Measurements from ENCODE around the gene LRRN2. TPM values are rescaled to one million over a fixed set of nuclear protein-coding genes. Genes with fewer than 3 reads are reported as not detected.

LRRN2 gene
- polyA plus RNA-seq, 2 of the 4 experiments (the other 2 are of a cell fraction): 3.6 to 6.6 TPM

GRCh38 chr1:204677864-204678263, 7.7 kb downstream of the LRRN2 start:
- Histone ChIP-seq H3K4me1 (no peaks in the 10 kb centered on the region), H3K9me3 (no peaks in the 10 kb centered on the region), H3K27ac (no peak overlapping the region), H3K4me2 (no peak overlapping the region), H3K4me3 (no peak overlapping the region)
- DNase-seq (ENCODE audit: low read depth in 1 of 2, low spot score in 1 of 2) (no peak), FAIRE-seq (no peak), ATAC-seq (no peak)
- ChIA-PET CTCF (interaction anchor here (0.6 to 2.3 kb wide), 7 partner anchors 10 to 129 kb away, joined by 3 to 9 read pairs (median 3); no protein-coding TSS in a partner anchor), POLR2A (no interaction called here)
- TF ChIP-seq RARB (CRISPR knock-in tag; IDR thresholded peaks at IDR 0.05) (no peak), MAX (IDR thresholded peaks at IDR 0.05) (no peak)
- WGBS (ENCODE audit: missing lambda C conversion rate): 70% methylated on average over 9 of the region's 9 CpGs

- TF ChIP-seq HDAC2 (IDR thresholded peaks at IDR 0.05) (no peak), JUNB (IDR thresholded peaks at IDR 0.05) (no peak), ZC3H11A (IDR thresholded peaks at IDR 0.05) (no peak), SMC3 (IDR thresholded peaks at IDR 0.05) (no peak), TP53 (CRISPR knock-in tag; IDR thresholded peaks at IDR 0.05) (no peak), KDM1A (IDR thresholded peaks at IDR 0.05; ENCODE audit: low read depth) (no peak), JUN (IDR thresholded peaks at IDR 0.05) (no peak), ZNF302 (CRISPR knock-in tag; IDR thresholded peaks at IDR 0.05) (no peak), EP300 (IDR thresholded peaks at IDR 0.05) (no peak), MAFK (IDR thresholded peaks at IDR 0.05; ENCODE audit: partially characterized antibody) (no peak), RARB (CRISPR knock-in tag; IDR thresholded peaks at IDR 0.05) (no peak), BHLHE40 (IDR thresholded peaks at IDR 0.05; ENCODE audit: low read depth, low read length) (no peak), USF2 (IDR thresholded peaks at IDR 0.05) (no peak), SREBF2 (IDR thresholded peaks at IDR 0.05) (no peak), CBX8 (IDR thresholded peaks at IDR 0.05) (no peak), HES2 (IDR thresholded peaks at IDR 0.05) (no peak), RNF2 (IDR thresholded peaks at IDR 0.05; ENCODE audit: borderline replicate concordance, low read depth) (no peak), RCOR1 (IDR thresholded peaks at IDR 0.05; ENCODE audit: low read depth, low read length) (no peak)
- Histone ChIP-seq H3K9me3 (no peaks in the 10 kb centered on the region), H3K4me3 (no peak overlapping the region), H3K4me1 (peaks cover under 1% of the 10 kb centered on the region; the same call in 2 of the 3 replicates), H3K4me2 (no peak overlapping the region), H3K27ac (no peak overlapping the region)
- POLR2A ChIA-PET: no interaction called here
- DNase-seq (ENCODE audit: low read depth in 1 of 2, low spot score in 1 of 2): no peak
- CTCF ChIA-PET: interaction anchor here (0.7 to 2.6 kb wide), 8 partner anchors 9 to 168 kb away, joined by 3 to 10 read pairs (median 5); partner anchors contain the start of gene LRRN2
- 94% methylated on average over 2 of the region's 2 CpGs for WGBS (ENCODE audit: missing lambda C conversion rate)
- no peak for ATAC-seq
- FAIRE-seq: no peak
Measured at GRCh38 chr1:204676043-204676442, 9.5 kb downstream of the LRRN2 start.

- TF ChIP-seq HES2 (IDR thresholded peaks at IDR 0.05): no peak
- TF ChIP-seq NFE2L2 (conservative IDR thresholded peaks at IDR 0.05; ENCODE audit: low read length): no peak
- TF ChIP-seq BHLHE40 (IDR thresholded peaks at IDR 0.05; ENCODE audit: low read depth, low read length): no peak
- TF ChIP-seq EHF (CRISPR knock-in tag; IDR thresholded peaks at IDR 0.05): no peak
- no peak for TF ChIP-seq PBX3 (IDR thresholded peaks at IDR 0.05)
- DNase-seq (ENCODE audit: low read depth in 1 of 2, low spot score in 1 of 2) (no peak), FAIRE-seq (no peak), ATAC-seq (no peak)
- H3K4me1 ChIP-seq: peaks cover 11% of the 10 kb centered on the region
- no peak overlapping the region for H3K4me3 ChIP-seq
- no peak overlapping the region for H3K4me2 ChIP-seq
- ChIA-PET CTCF (interaction anchor here (0.8 to 3.3 kb wide), 9 partner anchors 18 to 133 kb away, joined by 3 to 15 read pairs (median 3); no protein-coding TSS in a partner anchor), POLR2A (no interaction called here)
- H3K27ac ChIP-seq: no peak overlapping the region
- WGBS (ENCODE audit: missing lambda C conversion rate): 82% methylated on average over 8 of the region's 8 CpGs
- no peaks in the 10 kb centered on the region for H3K9me3 ChIP-seq
Measured at GRCh38 chr1:204673909-204674649, 11.5 kb downstream of the LRRN2 start.

Measured in A549 (cell line).